Naive thymus-derived CD4-positive, alpha-beta T cell (primary cell): Measurements from ENCODE around the gene MYRFL. TPM values are rescaled to one million over a fixed set of nuclear protein-coding genes. Genes with fewer than 3 reads are reported as not detected.
"Not testable (repeated sequence)": the region's sequence is repeated elsewhere in the genome, so short reads cannot be mapped to it uniquely, and the experiment has no call there.

Experiments used
- ATAC-seq: fragments of 150-1000 bp; cut with Tn5 transposase; 2 replicates; pipeline ENCODE4 v1.10.0; 2021; ENCODE audit warnings: mild to moderate bottlenecking, moderate library complexity
- CTCF ChIA-PET: fragments of 350-600 bp; sonication (Branson Sonifier 250); formaldehyde crosslinking; loops from one replicate; lab custom pipeline; 2021; ENCODE audit warnings: antibody characterized with exemption; lab: Charles Lee
- POLR2A ChIA-PET: fragments of 350-600 bp; sonication (Branson Sonifier 250); formaldehyde crosslinking; loops from one replicate; lab custom pipeline; 2021; ENCODE audit warnings: antibody characterized with exemption, inconsistent platforms; lab: Charles Lee
- DNase-seq, 9 donors: peaks; one replicate each; pipeline versions ENCODE4 v3.0.0 to v3.0.0-alpha.2; 2020 to 2022; ENCODE audit warnings: mixed read lengths in 1 of 9
- H3K27ac ChIP-seq: one replicate; pipeline ENCODE4 v1.7.0; 2013; ENCODE audit warnings: mild to moderate bottlenecking, low read depth, low read length, moderate library complexity
- H3K27me3 ChIP-seq, 2 donors: one replicate each; pipeline ENCODE4 v1.7.0; 2013; ENCODE audit warnings: low read length in 2 of 2, mild to moderate bottlenecking in 2 of 2, moderate library complexity in 2 of 2; ENCODE audit not compliant: control insufficient read depth in 2 of 2, insufficient read depth in 2 of 2
- H3K36me3 ChIP-seq, 3 experiments: 1 replicate in 2 of 3; 2 replicates in 1 of 3; pipeline ENCODE4 v1.7.0; 2013; ENCODE audit warnings: low read length in 3 of 3, mild to moderate bottlenecking in 3 of 3, moderate library complexity in 1 of 3; ENCODE audit not compliant: insufficient read depth in 3 of 3, control insufficient read depth in 2 of 3
- H3K4me1 ChIP-seq, 2 donors: one replicate each; pipeline ENCODE4 v1.7.0; 2013; ENCODE audit warnings: low read length in 2 of 2, mild to moderate bottlenecking in 2 of 2, moderate library complexity in 1 of 2; ENCODE audit not compliant: control insufficient read depth in 2 of 2, insufficient read depth in 2 of 2
- H3K4me3 ChIP-seq: 2 replicates; pipeline ENCODE4 v1.7.0; 2013; ENCODE audit warnings: mild to moderate bottlenecking, low read length
- H3K9me3 ChIP-seq, 3 experiments: 1 replicate in 2 of 3; 2 replicates in 1 of 3; pipeline ENCODE4 v1.7.0; 2013; ENCODE audit warnings: low read length in 3 of 3; ENCODE audit not compliant: control insufficient read depth in 2 of 3
- H3K27ac Mint-ChIP-seq, 9 donors: one replicate each; pipeline ENCODE4 v1.8.0; 2020 to 2022; ENCODE audit warnings: mixed read lengths in 9 of 9, mild to moderate bottlenecking in 8 of 9, moderate library complexity in 5 of 9, inconsistent platforms in 2 of 9
- H3K27me3 Mint-ChIP-seq, 5 donors: one replicate each; pipeline ENCODE4 v1.8.0; 2021 to 2022; ENCODE audit warnings: mixed read lengths in 5 of 5, mild to moderate bottlenecking in 1 of 5
- H3K36me3 Mint-ChIP-seq, 5 donors: one replicate each; pipeline ENCODE4 v1.8.0; 2020 to 2022; ENCODE audit warnings: mixed read lengths in 5 of 5, mild to moderate bottlenecking in 3 of 5, inconsistent platforms in 1 of 5
- H3K4me1 Mint-ChIP-seq, 7 donors: one replicate each; pipeline ENCODE4 v1.8.0; 2020 to 2022; ENCODE audit warnings: mixed read lengths in 7 of 7, mild to moderate bottlenecking in 3 of 7, inconsistent platforms in 1 of 7
- H3K4me3 Mint-ChIP-seq, 10 donors: one replicate each; pipeline ENCODE4 v1.8.0; 2020 to 2022; ENCODE audit warnings: mild to moderate bottlenecking in 10 of 10, mixed read lengths in 10 of 10, moderate library complexity in 6 of 10, inconsistent platforms in 2 of 10
- H3K9me3 Mint-ChIP-seq, 11 donors: one replicate each; pipeline ENCODE4 v1.8.0; 2020 to 2022; ENCODE audit warnings: mixed read lengths in 11 of 11, mild to moderate bottlenecking in 4 of 11, inconsistent platforms in 1 of 11, moderate library complexity in 1 of 11
- intact Hi-C, 2 donors: fragments of 100-400 bp; cut with micrococcal nuclease; formaldehyde crosslinking; loops; one replicate each; pipeline ENCODE4 v1.15.1; 2023
- polyA plus RNA-seq, 2 donors: library from polyadenylated mRNA; unstranded; fragments of 300-500 nt; fragmentation: Illumina TruSeq; gene quantifications; one replicate each; pipeline ENCODE4 v1.2.3, GENCODE V29; 2021
- total RNA-seq, 6 experiments: library from RNA in 5 of 6; stranded (reverse) in 5 of 6; gene quantifications; 1 replicate in 5 of 6; 2 replicates in 1 of 6; pipeline ENCODE4 v1.2.3 and lab custom pipeline; 2021 to 2026

The MYRFL gene
- total and polyA plus RNA-seq, 7 experiments from 2014 or later = 0.24 TPM; not detected in 6

- Mint-ChIP-seq H3K4me1 (no peaks in the 10 kb centered on the region), H3K27me3 (peaks cover 0 to 25% (median 11%) of the 10 kb centered on the region in 5 donors), H3K27ac (no peak overlapping the region), H3K9me3 (peaks cover 0 to 12% (median 3%) of the 10 kb centered on the region in 11 donors), H3K4me3 (no peak overlapping the region), H3K36me3 (no peaks in the 10 kb centered on the region)
- Histone ChIP-seq H3K9me3 (no peaks in the 10 kb centered on the region), H3K36me3 (no peaks in the 10 kb centered on the region), H3K27ac (no peak overlapping the region), H3K27me3 (no peaks in the 10 kb centered on the region), H3K4me3 (no peak overlapping the region), H3K4me1 (no peaks in the 10 kb centered on the region)
- ATAC-seq (no peak), DNase-seq (no peak)
- POLR2A ChIA-PET = no interaction called here
- CTCF ChIA-PET = no interaction called here
- intact Hi-C loops = no loop called here
These were observed 166.8 kb downstream of the MYRFL start for GRCh38 chr12:69991690-69992288.

- Mint-ChIP-seq H3K9me3 (peaks cover 0 to 12% (median 3%) of the 10 kb centered on the region in 11 donors), H3K4me1 (no peaks in the 10 kb centered on the region), H3K36me3 (no peaks in the 10 kb centered on the region), H3K27ac (no peak overlapping the region), H3K27me3 (peaks cover 0 to 34% (median 13%) of the 10 kb centered on the region in 5 donors), H3K4me3 (no peak overlapping the region)
- ChIA-PET POLR2A (no interaction called here), CTCF (no interaction called here)
- intact Hi-C loops = no loop called here
- no peaks in the 10 kb centered on the region for H3K27me3 ChIP-seq
- no peak overlapping the region for H3K27ac ChIP-seq
- no peak for ATAC-seq
- H3K9me3 ChIP-seq = no peaks in the 10 kb centered on the region
- H3K36me3 ChIP-seq = no peaks in the 10 kb centered on the region
- no peaks in the 10 kb centered on the region for H3K4me1 ChIP-seq
- no peak for DNase-seq
- H3K4me3 ChIP-seq = no peak overlapping the region
These were observed 168.4 kb downstream of the MYRFL start for GRCh38 chr12:69993433-69993832.

GRCh38 chr12:69994086-69994485 lies 169.1 kb downstream of the MYRFL start:
- ATAC-seq, H3K27me3 ChIP-seq: not testable (repeated sequence)

DNA sequence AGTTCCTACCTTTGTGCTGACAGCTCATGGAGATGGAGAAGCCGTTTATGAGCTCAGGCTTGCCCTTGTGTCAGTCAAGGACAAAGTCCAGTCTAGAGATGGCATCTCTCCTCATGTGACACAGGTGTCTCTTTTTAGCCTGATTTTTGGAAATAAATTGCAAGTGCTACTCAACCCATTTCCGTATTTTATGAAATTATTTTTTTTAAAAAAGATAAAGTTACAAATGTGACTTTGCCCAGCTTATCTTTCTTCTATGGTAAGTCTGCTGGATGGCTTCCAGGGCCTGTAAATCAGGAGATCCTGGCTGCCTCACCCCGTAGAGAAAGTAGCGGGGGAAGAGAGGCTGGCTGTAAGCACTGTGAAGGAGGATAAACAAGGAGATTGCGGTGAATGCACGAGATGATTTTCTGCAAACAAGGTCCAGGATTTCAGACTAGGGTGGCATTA lies 169.7 kb downstream of the MYRFL start:
- Mint-ChIP-seq H3K9me3 (peaks cover 0 to 12% (median 3%) of the 10 kb centered on the region in 11 donors), H3K27ac (no peak overlapping the region), H3K4me1 (no peaks in the 10 kb centered on the region), H3K36me3 (no peaks in the 10 kb centered on the region), H3K4me3 (no peak overlapping the region), H3K27me3 (peaks cover 0 to 34% (median 13%) of the 10 kb centered on the region in 5 donors)
- no peak overlapping the region for H3K4me3 ChIP-seq
- POLR2A ChIA-PET = no interaction called here
- intact Hi-C loops = no loop called here
- H3K9me3 ChIP-seq = no peaks in the 10 kb centered on the region
- CTCF ChIA-PET = interaction anchor here (0.6 kb wide), 1 partner anchor 56 kb away, joined by 3 read pairs; no protein-coding TSS in a partner anchor
- no peaks in the 10 kb centered on the region for H3K36me3 ChIP-seq
- no peaks in the 10 kb centered on the region for H3K27me3 ChIP-seq
- ATAC-seq (no peak), DNase-seq (no peak)
- no peak overlapping the region for H3K27ac ChIP-seq
- H3K4me1 ChIP-seq = no peaks in the 10 kb centered on the region

More at GRCh38 chr12:69994086-69994485, 169.1 kb downstream of the MYRFL start:
- Mint-ChIP-seq H3K27me3 (peaks cover 0 to 34% (median 13%) of the 10 kb centered on the region in 5 donors), H3K9me3 (peaks cover 0 to 12% (median 3%) of the 10 kb centered on the region in 11 donors)
- H3K4me3 Mint-ChIP-seq, H3K4me1 ChIP-seq, H3K4me3 ChIP-seq, H3K9me3 ChIP-seq, H3K4me1 Mint-ChIP-seq, H3K36me3 Mint-ChIP-seq, H3K36me3 ChIP-seq, H3K27ac Mint-ChIP-seq, intact Hi-C loops, DNase-seq, H3K27ac ChIP-seq, CTCF ChIA-PET, POLR2A ChIA-PET: not testable (repeated sequence)

GRCh38 chr12:69996241-69996640 lies 171.2 kb downstream of the MYRFL start:
- CTCF ChIA-PET = no interaction called here

GRCh38 chr12:69996722-69997121 lies 171.7 kb downstream of the MYRFL start:
- ChIA-PET CTCF (no interaction called here), POLR2A (no interaction called here)
- Mint-ChIP-seq H3K27me3 (peaks cover 0 to 26% (median 11%) of the 10 kb centered on the region in 5 donors), H3K36me3 (no peaks in the 10 kb centered on the region), H3K4me1 (no peaks in the 10 kb centered on the region), H3K4me3 (no peak overlapping the region), H3K27ac (no peak overlapping the region), H3K9me3 (peaks cover 0 to 12% (median 2%) of the 10 kb centered on the region in 11 donors)
- DNase-seq (no peak), ATAC-seq (no peak)
- H3K27ac ChIP-seq = no peak overlapping the region
- no peaks in the 10 kb centered on the region for H3K27me3 ChIP-seq
- no peaks in the 10 kb centered on the region for H3K9me3 ChIP-seq
- H3K36me3 ChIP-seq = no peaks in the 10 kb centered on the region
- H3K4me3 ChIP-seq = no peak overlapping the region
- intact Hi-C loops = no loop called here
- H3K4me1 ChIP-seq = no peaks in the 10 kb centered on the region

More at GRCh38 chr12:69996241-69996640, 171.2 kb downstream of the MYRFL start:
- Histone ChIP-seq H3K9me3 (no peaks in the 10 kb centered on the region), H3K36me3 (no peaks in the 10 kb centered on the region), H3K27me3 (no peaks in the 10 kb centered on the region), H3K27ac (no peak overlapping the region), H3K4me1 (no peaks in the 10 kb centered on the region), H3K4me3 (no peak overlapping the region)
- Mint-ChIP-seq H3K9me3 (peaks cover 0 to 12% (median 2%) of the 10 kb centered on the region in 11 donors), H3K27me3 (peaks cover 0 to 27% (median 11%) of the 10 kb centered on the region in 5 donors), H3K36me3 (no peaks in the 10 kb centered on the region), H3K4me3 (no peak overlapping the region), H3K27ac (no peak overlapping the region), H3K4me1 (no peaks in the 10 kb centered on the region)
- DNase-seq (no peak), ATAC-seq (no peak)
- intact Hi-C loops = no loop called here
- POLR2A ChIA-PET = no interaction called here

DNA sequence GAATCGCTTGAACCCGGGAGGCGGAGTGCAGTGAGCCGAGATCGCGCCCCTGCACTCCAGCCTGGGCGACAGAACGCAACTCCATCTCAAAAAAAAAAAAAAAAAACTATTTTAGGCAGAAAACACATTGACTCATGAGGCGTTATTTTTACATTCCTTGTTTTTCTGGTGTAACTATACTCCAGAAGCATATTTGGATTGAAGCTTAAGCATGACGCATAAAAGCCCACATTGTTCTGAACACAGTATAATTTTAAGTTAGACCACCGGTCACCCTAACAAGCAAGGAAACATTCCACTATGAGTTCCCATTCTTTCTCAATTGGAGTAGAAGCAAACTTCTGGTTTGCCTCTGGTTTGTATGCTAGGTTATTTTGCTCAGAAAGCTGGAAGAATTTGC lies 173.0 kb downstream of the MYRFL start:
- CTCF ChIA-PET = interaction anchor here (0.7 kb wide), 1 partner anchor 83 kb away, joined by 4 read pairs; no protein-coding TSS in a partner anchor
- no peak for ATAC-seq

More for the DNA sequence above, 173.0 kb downstream of the MYRFL start:
- Histone ChIP-seq H3K9me3 (no peaks in the 10 kb centered on the region), H3K4me1 (no peaks in the 10 kb centered on the region), H3K27me3 (no peaks in the 10 kb centered on the region), H3K27ac (no peak overlapping the region), H3K36me3 (no peaks in the 10 kb centered on the region), H3K4me3 (no peak overlapping the region)
- peaks cover 0 to 27% (median 11%) of the 10 kb centered on the region in 5 donors for H3K27me3 Mint-ChIP-seq
- H3K36me3 Mint-ChIP-seq = no peaks in the 10 kb centered on the region
- H3K9me3 Mint-ChIP-seq = peaks cover 0 to 6% (median 4%) of the 10 kb centered on the region in 11 donors
- no peak overlapping the region for H3K4me3 Mint-ChIP-seq
- no peak overlapping the region for H3K27ac Mint-ChIP-seq
- no peak for DNase-seq
- intact Hi-C loops = no loop called here
- POLR2A ChIA-PET = no interaction called here
- H3K4me1 Mint-ChIP-seq = no peaks in the 10 kb centered on the region
